Mesendoderm (in vitro differentiated cells): ENCODE data around the gene LRRC75A.

Experiments used
- DNase-seq: peaks from one replicate; pipeline ENCODE4 v3.0.0; 2013
- H2AK5ac ChIP-seq: 2 replicates; pipeline ENCODE4 v1.6.1; 2013; ENCODE audit warnings: low read length, inconsistent platforms
- H2BK120ac ChIP-seq: 2 replicates; pipeline ENCODE4 v1.6.1; 2013; ENCODE audit warnings: low read depth, mild to moderate bottlenecking, low read length, moderate library complexity, mixed read lengths
- H2BK15ac ChIP-seq: replicated peaks from 2 replicates; pipeline ENCODE4 v1.6.1; 2013; ENCODE audit warnings: low read depth, mild to moderate bottlenecking, moderate library complexity
- H2BK5ac ChIP-seq: 2 replicates; pipeline ENCODE4 v1.6.1; 2013; ENCODE audit warnings: low read length, inconsistent platforms
- H3K18ac ChIP-seq: 2 replicates; pipeline ENCODE4 v1.6.1; 2013; ENCODE audit warnings: mild to moderate bottlenecking, low read length, mixed read lengths
- H3K23ac ChIP-seq: one replicate; pipeline ENCODE4 v1.6.1; 2013; ENCODE audit warnings: low read length
- H3K27ac ChIP-seq: 2 replicates; pipeline ENCODE4 v1.5.1; 2013; ENCODE audit warnings: low read depth, mild to moderate bottlenecking, inconsistent platforms, low read length, moderate library complexity
- H3K27me3 ChIP-seq: 2 replicates; pipeline ENCODE4 v1.6.1; 2013; ENCODE audit warnings: low read length, control low read depth, mild to moderate bottlenecking, inconsistent platforms; ENCODE audit not compliant: insufficient read depth, poor library complexity
- H3K36me3 ChIP-seq: 2 replicates; pipeline ENCODE4 v1.6.1; 2013; ENCODE audit warnings: low read length, inconsistent platforms; ENCODE audit not compliant: control insufficient read depth, insufficient read depth
- H3K4ac ChIP-seq: one replicate; pipeline ENCODE4 v1.6.1; 2013; ENCODE audit warnings: low read depth, mild to moderate bottlenecking, low read length, moderate library complexity
- H3K4me1 ChIP-seq: 2 replicates; pipeline ENCODE4 v1.6.1; 2013; ENCODE audit warnings: low read depth, low read length, inconsistent platforms; ENCODE audit not compliant: control insufficient read depth
- H3K4me2 ChIP-seq: 2 replicates; pipeline ENCODE4 v1.6.1; 2013; ENCODE audit warnings: low read length
- H3K4me3 ChIP-seq: 2 replicates; pipeline ENCODE4 v1.5.1; 2013; ENCODE audit warnings: mild to moderate bottlenecking, low read length
- H3K56ac ChIP-seq: one replicate; pipeline ENCODE4 v1.6.1; 2013; ENCODE audit warnings: low read length
- H3K79me1 ChIP-seq: 2 replicates; pipeline ENCODE4 v1.6.1; 2013; ENCODE audit warnings: low read length, inconsistent platforms
- H3K79me2 ChIP-seq: 2 replicates; pipeline ENCODE4 v1.6.1; 2013; ENCODE audit warnings: mild to moderate bottlenecking, low read length; ENCODE audit not compliant: control insufficient read depth, insufficient read depth
- H3K9ac ChIP-seq: 2 replicates; pipeline ENCODE4 v1.6.1; 2013; ENCODE audit warnings: low read length, inconsistent platforms
- H4K5ac ChIP-seq: one replicate; pipeline ENCODE4 v1.6.1; 2013; ENCODE audit warnings: low read length
- H4K8ac ChIP-seq: one replicate; pipeline ENCODE4 v1.6.1; 2013; ENCODE audit warnings: low read depth, mild to moderate bottlenecking, control low read depth, low read length, moderate library complexity
- WGBS: extraction: QIAGEN DNeasy Blood & Tissue Kit; methylation state at CpG from one replicate; pipeline ENCODE4 v1.1.7; 2013; ENCODE audit warnings: low lambda C conversion rate, missing lambda C conversion rate; ENCODE audit not compliant: insufficient coverage; ENCODE audit errors: extremely low coverage; 5-methylcytosine and 5-hydroxymethylcytosine counted together

LRRC75A gene

GRCh38 chr17:16479264-16479663 is 12.7 kb downstream of the LRRC75A start:
- no peak for DNase-seq
- Histone ChIP-seq H2BK15ac (no peak overlapping the region), H3K4me2 (no peak overlapping the region), H3K27me3 (no peaks in the 10 kb centered on the region), H3K18ac (no peak overlapping the region), H3K4me1 (peaks cover 5% of the 10 kb centered on the region), H3K9ac (no peak overlapping the region), H3K56ac (no peak overlapping the region), H3K36me3 (no peaks in the 10 kb centered on the region), H2AK5ac (no peak overlapping the region), H2BK120ac (no peak overlapping the region), H3K27ac (no peak overlapping the region), H4K8ac (no peak overlapping the region), H3K4me3 (no peak overlapping the region), H2BK5ac (no peak overlapping the region), H3K4ac (no peak overlapping the region), H4K5ac (no peak overlapping the region), H3K79me1 (no peaks in the 10 kb centered on the region), H3K23ac (no peak overlapping the region), H3K79me2 (no peaks in the 10 kb centered on the region)
- no CpG with 5 or more reads among the region's 2 CpGs for WGBS

- H4K8ac ChIP-seq: no peak overlapping the region
- no peaks in the 10 kb centered on the region for H3K36me3 ChIP-seq
- no CpG with 5 or more reads among the region's 6 CpGs for WGBS
- no peak overlapping the region for H2AK5ac ChIP-seq
- no peak overlapping the region for H3K56ac ChIP-seq
- H3K4ac ChIP-seq: no peak overlapping the region
- H3K27me3 ChIP-seq: no peaks in the 10 kb centered on the region
- peaks cover 5% of the 10 kb centered on the region for H3K4me1 ChIP-seq
- H3K18ac ChIP-seq: no peak overlapping the region
- no peaks in the 10 kb centered on the region for H3K79me1 ChIP-seq
- no peak overlapping the region for H2BK15ac ChIP-seq
- no peak overlapping the region for H2BK5ac ChIP-seq
- H3K23ac ChIP-seq: no peak overlapping the region
- H3K79me2 ChIP-seq: no peaks in the 10 kb centered on the region
- no peak overlapping the region for H4K5ac ChIP-seq
- no peak overlapping the region for H3K4me3 ChIP-seq
- H3K4me2 ChIP-seq: no peak overlapping the region
- H3K27ac ChIP-seq: no peak overlapping the region
- no peak for DNase-seq
- no peak overlapping the region for H3K9ac ChIP-seq
- H2BK120ac ChIP-seq: no peak overlapping the region
These were observed 13.3 kb downstream of the LRRC75A start for GRCh38 chr17:16478649-16479048.

GRCh38 chr17:16477666-16478065 is 14.3 kb downstream of the LRRC75A start:
- Histone ChIP-seq H3K79me2 (no peaks in the 10 kb centered on the region), H3K18ac (peak overlapping the region; percentile 35), H2BK5ac (peak overlapping the region; percentile 39), H2BK120ac (no peak overlapping the region), H2BK15ac (no peak overlapping the region), H3K56ac (peak overlapping the region; percentile 71), H3K27ac (peak overlapping the region; percentile 55), H4K8ac (no peak overlapping the region), H3K79me1 (no peaks in the 10 kb centered on the region), H2AK5ac (no peak overlapping the region), H3K4me3 (no peak overlapping the region), H3K4ac (peak overlapping the region; percentile 17), H3K9ac (peak overlapping the region; percentile 32), H3K36me3 (no peaks in the 10 kb centered on the region), H4K5ac (peak overlapping the region; percentile 49), H3K23ac (no peak overlapping the region), H3K4me1 (peaks cover 5% of the 10 kb centered on the region), H3K27me3 (no peaks in the 10 kb centered on the region), H3K4me2 (no peak overlapping the region)
- DNase-seq: peak; percentile 53
- no CpG with 5 or more reads among the region's 8 CpGs for whole genome bisulfite sequencing

- no peaks in the 10 kb centered on the region for H3K79me2 ChIP-seq
- H3K18ac ChIP-seq: peak overlapping the region; percentile 35
- H3K27me3 ChIP-seq: no peaks in the 10 kb centered on the region
- peak overlapping the region; percentile 49 for H4K5ac ChIP-seq
- H2BK120ac ChIP-seq: no peak overlapping the region
- H3K4me3 ChIP-seq: no peak overlapping the region
- peak overlapping the region; percentile 39 for H2BK5ac ChIP-seq
- no peak overlapping the region for H3K4me2 ChIP-seq
- no peaks in the 10 kb centered on the region for H3K79me1 ChIP-seq
- peak overlapping the region; percentile 15 for H3K9ac ChIP-seq
- no peak overlapping the region for H2BK15ac ChIP-seq
- H4K8ac ChIP-seq: no peak overlapping the region
- H3K27ac ChIP-seq: peak overlapping the region; percentile 55
- peak overlapping the region; percentile 71 for H3K56ac ChIP-seq
- H3K36me3 ChIP-seq: no peaks in the 10 kb centered on the region
- no peak overlapping the region for H2AK5ac ChIP-seq
- H3K23ac ChIP-seq: no peak overlapping the region
- DNase-seq: peak; percentile 94
- peak overlapping the region; percentile 17 for H3K4ac ChIP-seq
- H3K4me1 ChIP-seq: peaks cover 5% of the 10 kb centered on the region
- WGBS: no CpG with 5 or more reads among the region's 5 CpGs
These were observed 14.7 kb downstream of the LRRC75A start for GRCh38 chr17:16477255-16477654.

- Histone ChIP-seq H3K4me1 (peaks cover 5% of the 10 kb centered on the region), H2BK15ac (no peak overlapping the region), H3K36me3 (no peaks in the 10 kb centered on the region), H3K4ac (no peak overlapping the region), H3K79me1 (no peaks in the 10 kb centered on the region), H3K27me3 (no peaks in the 10 kb centered on the region), H2BK120ac (no peak overlapping the region), H2AK5ac (no peak overlapping the region), H3K56ac (no peak overlapping the region), H3K27ac (no peak overlapping the region), H4K5ac (no peak overlapping the region), H4K8ac (no peak overlapping the region), H3K4me3 (no peak overlapping the region), H3K18ac (no peak overlapping the region), H3K4me2 (no peak overlapping the region), H3K9ac (no peak overlapping the region), H3K79me2 (no peaks in the 10 kb centered on the region), H3K23ac (no peak overlapping the region), H2BK5ac (no peak overlapping the region)
- DNase-seq: no peak
- no CpG with 5 or more reads among the region's 4 CpGs for WGBS
These were observed 16.8 kb downstream of the LRRC75A start for GRCh38 chr17:16475179-16475704.
